ENCODE results near the gene SPECC1L.

SPECC1L gene

GRCh38 chr22:24431309-24432034, 160.8 kb downstream of the SPECC1L start:
- DNase-seq = no peak

GRCh38 chr22:24432059-24432853, 161.6 kb downstream of the SPECC1L start:
- no peak for DNase-seq

DNA sequence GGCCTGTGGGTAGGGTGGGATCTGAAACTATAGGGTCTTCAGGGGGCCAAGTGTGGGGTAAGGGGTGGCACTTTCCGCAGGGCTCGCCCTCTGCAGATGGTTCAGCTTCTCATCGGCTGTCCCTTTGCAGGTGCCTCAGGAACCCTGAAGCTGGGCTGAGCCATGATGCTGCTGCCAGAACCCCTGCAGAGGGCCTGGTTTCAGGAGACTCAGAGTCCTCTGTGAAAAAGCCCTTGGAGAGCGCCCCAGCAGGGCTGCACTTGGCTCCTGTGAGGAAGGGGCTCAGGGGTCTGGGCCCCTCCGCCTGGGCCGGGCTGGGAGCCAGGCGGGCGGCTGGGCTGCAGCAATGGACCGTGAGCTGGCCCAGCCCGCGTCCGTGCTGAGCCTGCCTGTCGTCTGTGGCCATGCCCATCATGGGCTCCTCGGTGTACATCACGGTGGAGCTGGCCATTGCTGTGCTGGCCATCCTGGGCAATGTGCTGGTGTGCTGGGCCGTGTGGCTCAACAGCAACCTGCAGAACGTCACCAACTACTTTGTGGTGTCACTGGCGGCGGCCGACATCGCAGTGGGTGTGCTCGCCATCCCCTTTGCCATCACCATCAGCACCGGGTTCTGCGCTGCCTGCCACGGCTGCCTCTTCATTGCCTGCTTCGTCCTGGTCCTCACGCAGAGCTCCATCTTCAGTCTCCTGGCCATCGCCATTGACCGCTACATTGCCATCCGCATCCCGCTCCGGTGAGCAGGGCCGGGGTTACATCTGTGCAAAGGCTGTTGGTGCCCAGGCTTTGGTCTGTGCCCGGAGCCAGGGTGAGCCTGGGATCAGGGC, 162.6 kb downstream of the SPECC1L start:
- DNase-seq = no peak

GRCh38 chr22:24433828-24434470, 163.3 kb downstream of the SPECC1L start:
- DNase-seq = no peak

DNA sequence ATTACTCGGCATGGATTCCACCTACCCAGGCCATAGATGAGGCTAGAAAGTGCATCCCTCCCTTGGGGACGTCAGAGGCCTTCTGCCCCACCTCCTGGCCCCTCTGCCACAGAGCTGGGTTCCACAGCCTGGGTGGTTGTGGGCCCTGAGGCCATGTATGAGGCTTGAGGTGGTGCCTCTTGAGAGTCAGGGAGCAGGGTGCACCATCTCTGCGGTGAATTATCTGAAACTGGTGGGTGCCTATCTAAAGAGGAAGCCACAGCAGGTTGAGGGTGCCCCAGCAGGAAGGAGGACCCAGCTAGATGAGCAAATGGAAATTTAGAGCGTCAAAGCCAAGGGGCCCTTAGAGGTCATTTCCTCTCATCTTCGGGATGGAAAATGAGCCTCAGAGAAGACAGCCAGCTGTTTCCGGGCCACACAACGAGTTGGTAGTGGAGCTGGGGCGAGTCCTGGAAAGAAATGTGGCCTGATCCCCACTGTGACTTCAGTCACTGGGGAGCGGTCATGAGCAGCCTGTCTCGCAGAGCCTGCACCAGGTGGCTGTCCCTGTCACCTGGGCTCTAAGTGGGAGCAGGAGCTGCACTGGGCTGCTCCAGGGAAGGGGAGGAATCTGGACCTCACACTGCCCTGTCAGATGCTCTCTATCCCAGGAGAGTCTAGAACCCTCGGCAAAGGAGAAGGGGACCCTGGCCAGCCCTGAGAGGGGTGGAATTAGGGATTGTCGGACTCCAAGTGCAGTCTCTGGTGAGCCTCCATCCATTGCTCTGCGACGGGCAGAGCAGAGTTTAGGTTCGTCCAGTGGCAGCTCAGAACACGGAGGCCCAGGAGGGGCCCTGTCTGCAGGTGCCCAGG, 164.1 kb downstream of the SPECC1L start:
- no peak for DNase-seq

- DNase-seq = no peak
Observed at GRCh38 chr22:24435323-24435645, 164.7 kb downstream of the SPECC1L start.

- no peak for DNase-seq
Observed at GRCh38 chr22:24435861-24436371, 165.3 kb downstream of the SPECC1L start.

DNA sequence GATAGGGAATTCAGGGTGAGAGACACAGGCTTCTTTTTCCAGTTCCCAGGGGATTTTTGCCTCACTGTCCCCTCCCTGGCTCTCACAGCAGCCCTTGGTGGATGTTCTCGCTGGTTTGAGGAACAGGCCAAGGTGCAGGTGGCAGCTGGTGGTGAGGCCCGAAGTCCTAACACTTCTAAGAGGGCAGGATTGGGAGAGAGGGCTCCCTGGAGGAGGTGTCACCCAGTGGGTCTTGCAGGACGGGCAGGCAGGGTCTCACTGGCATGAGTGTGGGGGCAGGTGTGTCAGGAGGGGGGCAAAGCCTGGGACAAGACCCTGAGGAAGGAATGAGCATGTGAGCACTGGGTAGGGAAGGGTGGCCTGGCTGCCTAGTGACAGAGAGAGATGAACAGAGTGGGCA, 165.9 kb downstream of the SPECC1L start:
- DNase-seq = no peak

DNA sequence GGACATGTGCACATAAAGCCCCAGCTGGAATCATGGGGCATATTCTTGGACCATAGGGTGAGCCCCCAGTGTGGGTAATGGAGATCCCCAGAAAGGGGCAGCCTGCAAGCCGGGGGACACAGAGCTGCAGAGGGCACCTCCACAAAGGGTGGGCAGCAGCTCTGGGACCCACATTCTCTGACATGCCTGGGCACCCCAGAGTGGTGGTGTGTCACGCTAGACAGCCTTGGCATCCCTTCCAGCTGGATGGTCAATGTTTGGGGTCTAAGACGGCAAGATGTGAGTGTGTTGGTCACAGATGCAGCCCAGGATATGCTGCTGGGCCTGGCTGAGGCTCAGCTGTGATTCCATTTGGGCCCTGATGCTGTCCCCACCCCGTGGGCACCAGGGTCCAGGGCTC, 166.5 kb downstream of the SPECC1L start:
- DNase-seq = no peak

GRCh38 chr22:24437741-24438328, 167.2 kb downstream of the SPECC1L start:
- no peak for DNase-seq

DNA sequence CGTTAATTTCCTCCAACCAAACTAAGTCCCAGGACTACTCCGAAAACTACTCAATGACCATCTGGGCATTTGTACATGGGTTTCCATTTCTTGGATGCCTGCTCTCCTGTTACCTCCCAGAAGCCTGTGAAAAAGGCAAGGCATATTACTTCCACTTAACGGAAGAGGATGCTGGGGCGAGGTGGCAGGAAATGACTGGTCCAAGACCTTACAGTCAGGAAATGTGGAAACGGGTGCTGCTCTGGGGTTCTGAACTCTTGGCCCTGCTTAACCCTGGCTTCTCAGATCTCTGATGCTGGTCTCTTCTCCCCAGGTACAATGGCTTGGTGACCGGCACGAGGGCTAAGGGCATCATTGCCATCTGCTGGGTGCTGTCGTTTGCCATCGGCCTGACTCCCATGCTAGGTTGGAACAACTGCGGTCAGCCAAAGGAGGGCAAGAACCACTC, 169.7 kb downstream of the SPECC1L start:
- no peak for DNase-seq

DNA sequence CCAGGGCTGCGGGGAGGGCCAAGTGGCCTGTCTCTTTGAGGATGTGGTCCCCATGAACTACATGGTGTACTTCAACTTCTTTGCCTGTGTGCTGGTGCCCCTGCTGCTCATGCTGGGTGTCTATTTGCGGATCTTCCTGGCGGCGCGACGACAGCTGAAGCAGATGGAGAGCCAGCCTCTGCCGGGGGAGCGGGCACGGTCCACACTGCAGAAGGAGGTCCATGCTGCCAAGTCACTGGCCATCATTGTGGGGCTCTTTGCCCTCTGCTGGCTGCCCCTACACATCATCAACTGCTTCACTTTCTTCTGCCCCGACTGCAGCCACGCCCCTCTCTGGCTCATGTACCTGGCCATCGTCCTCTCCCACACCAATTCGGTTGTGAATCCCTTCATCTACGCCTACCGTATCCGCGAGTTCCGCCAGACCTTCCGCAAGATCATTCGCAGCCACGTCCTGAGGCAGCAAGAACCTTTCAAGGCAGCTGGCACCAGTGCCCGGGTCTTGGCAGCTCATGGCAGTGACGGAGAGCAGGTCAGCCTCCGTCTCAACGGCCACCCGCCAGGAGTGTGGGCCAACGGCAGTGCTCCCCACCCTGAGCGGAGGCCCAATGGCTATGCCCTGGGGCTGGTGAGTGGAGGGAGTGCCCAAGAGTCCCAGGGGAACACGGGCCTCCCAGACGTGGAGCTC, 170.2 kb downstream of the SPECC1L start:
- DNase-seq = no peak

- no peak for DNase-seq
Observed at GRCh38 chr22:24441406-24442351, 171.0 kb downstream of the SPECC1L start.

DNA sequence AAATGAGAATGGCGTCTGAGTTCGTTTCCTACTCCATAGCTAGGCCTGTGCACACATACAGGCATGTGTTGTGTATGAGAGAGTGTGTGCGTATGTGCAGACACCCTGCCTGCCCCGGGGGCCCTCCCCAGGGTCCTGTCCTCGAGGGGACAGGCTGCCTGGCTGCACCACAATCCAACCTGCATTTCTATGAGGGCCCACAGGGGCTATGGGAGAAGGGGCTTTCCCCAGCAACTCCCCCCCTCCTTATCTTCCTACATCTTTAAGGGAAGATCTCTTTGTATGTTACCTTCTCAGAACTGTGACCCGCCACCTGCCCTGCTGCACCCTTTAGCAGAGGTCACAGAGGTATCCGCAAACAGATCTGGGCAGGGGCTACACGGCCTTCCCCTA, 171.7 kb downstream of the SPECC1L start:
- no peak for DNase-seq

GRCh38 chr22:24443668-24444067, 173.0 kb downstream of the SPECC1L start:
- DNase-seq = no peak

DNA sequence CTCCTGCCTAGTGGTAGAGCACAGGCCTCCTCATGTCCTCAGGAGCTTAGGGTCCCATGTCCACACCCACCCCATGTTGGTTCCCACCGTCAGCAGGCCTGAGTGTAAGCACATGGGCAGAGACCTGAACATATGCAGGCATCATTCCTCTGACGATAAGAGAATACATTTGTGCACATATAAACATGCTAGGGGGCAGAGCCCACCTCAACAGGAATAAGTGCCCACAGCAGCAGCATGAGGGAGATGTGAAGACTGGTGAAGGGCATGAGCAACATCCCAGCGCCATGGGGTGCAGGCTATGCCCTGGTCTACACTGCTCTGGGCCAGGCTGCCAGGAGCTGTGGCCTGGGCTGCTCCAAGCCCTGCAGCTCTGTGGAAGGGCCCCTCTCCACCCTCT, 173.6 kb downstream of the SPECC1L start:
- DNase-seq = no peak

DNA sequence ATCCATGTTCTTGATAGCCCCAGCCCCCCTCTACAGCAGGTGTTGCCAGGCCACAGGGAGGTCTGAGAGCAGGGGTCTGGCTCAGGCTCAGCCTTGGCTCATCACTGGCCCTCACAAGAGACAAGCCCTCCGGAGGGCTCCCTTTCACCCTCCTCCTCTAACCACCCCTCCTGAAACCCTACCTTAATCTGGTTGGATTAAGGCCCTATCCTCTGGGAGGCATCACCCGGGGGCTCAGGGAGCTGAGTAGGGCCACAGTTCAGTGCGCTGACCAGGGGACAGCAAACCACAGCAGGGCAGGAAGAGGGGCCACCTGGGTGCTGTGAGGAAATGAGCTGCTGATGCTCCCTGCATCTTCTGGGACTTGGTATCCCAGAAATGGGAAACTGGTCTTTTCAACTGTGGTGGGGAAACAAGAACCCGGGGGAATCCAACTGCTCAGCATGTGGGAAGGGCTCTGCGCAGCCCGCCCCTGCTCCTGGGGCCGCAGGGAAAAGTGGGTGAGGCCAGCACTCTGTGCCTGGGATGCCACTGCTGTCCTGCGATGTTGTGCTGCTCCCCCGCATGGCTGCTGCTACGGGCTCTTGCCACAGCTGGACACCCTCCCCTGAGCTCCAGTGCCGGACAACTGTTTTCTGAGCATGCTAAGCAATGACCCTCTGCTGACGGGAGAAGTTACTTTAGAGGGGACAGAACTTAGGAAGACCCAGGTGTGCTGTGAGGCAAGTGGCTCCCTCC, 174.3 kb downstream of the SPECC1L start:
- DNase-seq = no peak

GRCh38 chr22:24445481-24446259, 175.0 kb downstream of the SPECC1L start:
- no peak for DNase-seq

Measured in DMS153 (cell line).